Panc1 (cell line): Measurements from ENCODE around the gene APRT. TPM values are rescaled to one million over a fixed set of nuclear protein-coding genes. Genes with fewer than 3 reads are reported as not detected.

Experiments used
- ATAC-seq: fragments of 200-7000 bp; cut with Tn5 transposase; 2 replicates; pipeline ENCODE4 v1.9.1; 2020; ENCODE audit warnings: mild to moderate bottlenecking, moderate library complexity
- BruUV-seq: library from RNA; stranded (reverse); fragments of 400-500 nt; replicated peaks from 2 replicates; lab custom pipeline; 2021; lab: Mats Ljungman, UMichigan
- CTCF ChIA-PET: fragments of 300-600 bp; sonication (Branson Sonifier 250); formaldehyde crosslinking; loops from one replicate; lab custom pipeline; 2022; ENCODE audit warnings: antibody characterized with exemption; lab: Charles Lee
- POLR2A ChIA-PET: fragments of 300-600 bp; sonication (Branson Sonifier 250); formaldehyde crosslinking; loops from one replicate; lab custom pipeline; 2022; ENCODE audit warnings: antibody characterized with exemption; lab: Charles Lee
- DNase-seq: peaks from one replicate; pipeline ENCODE4 v3.0.0-alpha.2; 2010; ENCODE audit warnings: low read depth, low spot score
- H3K27ac ChIP-seq: 2 replicates; pipeline ENCODE4 v1.5.1; 2011; ENCODE audit warnings: mild to moderate bottlenecking, low read length, inconsistent platforms
- H3K27me3 ChIP-seq: fragments of 200-500 bp; sonication (Bioruptor generic); 2 replicates; pipeline ENCODE4 v1.6.0; 2014; ENCODE audit warnings: low read length, inconsistent platforms; ENCODE audit not compliant: control insufficient read depth, insufficient read depth
- H3K36me3 ChIP-seq: fragments of 200-500 bp; sonication (Bioruptor generic); 2 replicates; pipeline ENCODE4 v1.5.1; 2014; ENCODE audit warnings: inconsistent platforms, mild to moderate bottlenecking, low read length, moderate library complexity; ENCODE audit not compliant: control insufficient read depth, insufficient read depth
- H3K4me1 ChIP-seq: 2 replicates; pipeline ENCODE4 v1.5.1; 2011; ENCODE audit warnings: inconsistent platforms, mild to moderate bottlenecking, low read length, moderate library complexity; ENCODE audit not compliant: control insufficient read depth, insufficient read depth
- H3K4me3 ChIP-seq, 2 experiments: 2 replicates each; pipeline ENCODE4 v1.5.1; 2011 to 2012; ENCODE audit warnings: low read depth in 2 of 2, low read length in 2 of 2, mild to moderate bottlenecking in 2 of 2, inconsistent platforms in 1 of 2, moderate library complexity in 1 of 2
- H3K9me3 ChIP-seq: fragments of 200-500 bp; sonication (Bioruptor generic); 2 replicates; pipeline ENCODE4 v1.5.1; 2014; ENCODE audit warnings: low read depth, mild to moderate bottlenecking, inconsistent platforms, low read length, moderate library complexity; ENCODE audit not compliant: control insufficient read depth, insufficient read depth
- POLR2AphosphoS5 ChIP-seq: IDR thresholded peaks from 2 replicates; pipeline ENCODE4 v1.6.1; 2012; ENCODE audit warnings: mild to moderate bottlenecking, low read depth, low read length, moderate library complexity
- SIN3A ChIP-seq: IDR thresholded peaks from 2 replicates; pipeline ENCODE4 v1.6.1; 2012; ENCODE audit warnings: low read depth, mild to moderate bottlenecking, low read length, moderate library complexity, borderline replicate concordance; ENCODE audit not compliant: insufficient read depth
- TCF7L2 ChIP-seq: IDR thresholded peaks from 2 replicates; pipeline ENCODE4 v1.6.1; 2011; ENCODE audit warnings: mild to moderate bottlenecking, low read depth, low read length, inconsistent platforms
- in situ Hi-C: cut with HindIII; loops from 2 replicates; pipeline ENCODE4 v1.10.0; 2016; ENCODE audit warnings: low sequenced_read_pairs, low pct_unique_long_range_greater_than_20kb
- intact Hi-C: fragments of 100-400 bp; cut with micrococcal nuclease; formaldehyde crosslinking; loops from one replicate; pipeline ENCODE4 v1.10.0; 2022; ENCODE audit not compliant: unreplicated experiment
- total RNA-seq: library from RNA; stranded (reverse); gene quantifications from one replicate; pipeline ENCODE4 v1.2.1, GENCODE V29; 2021; ENCODE audit not compliant: unreplicated experiment
- TF ChIP-seq, protein P1 (sequence below): fragments of 450-650 bp; IDR thresholded peaks from 2 replicates; pipeline ENCODE4 v1.5.1; 2017; ENCODE audit warnings: mild to moderate bottlenecking
- TF ChIP-seq, protein P2 (sequence below), 2 experiments: IDR thresholded peaks; 2 replicates each; pipeline ENCODE4 v1.6.1; 2011 to 2012; ENCODE audit warnings: low read depth in 2 of 2, control low read depth in 1 of 2, low read length in 1 of 2, mild to moderate bottlenecking in 1 of 2, moderate library complexity in 1 of 2; ENCODE audit not compliant: insufficient read depth in 1 of 2

The APRT gene
- total RNA-seq, 1 experiment from 2014 or later, result 231 TPM

DNA sequence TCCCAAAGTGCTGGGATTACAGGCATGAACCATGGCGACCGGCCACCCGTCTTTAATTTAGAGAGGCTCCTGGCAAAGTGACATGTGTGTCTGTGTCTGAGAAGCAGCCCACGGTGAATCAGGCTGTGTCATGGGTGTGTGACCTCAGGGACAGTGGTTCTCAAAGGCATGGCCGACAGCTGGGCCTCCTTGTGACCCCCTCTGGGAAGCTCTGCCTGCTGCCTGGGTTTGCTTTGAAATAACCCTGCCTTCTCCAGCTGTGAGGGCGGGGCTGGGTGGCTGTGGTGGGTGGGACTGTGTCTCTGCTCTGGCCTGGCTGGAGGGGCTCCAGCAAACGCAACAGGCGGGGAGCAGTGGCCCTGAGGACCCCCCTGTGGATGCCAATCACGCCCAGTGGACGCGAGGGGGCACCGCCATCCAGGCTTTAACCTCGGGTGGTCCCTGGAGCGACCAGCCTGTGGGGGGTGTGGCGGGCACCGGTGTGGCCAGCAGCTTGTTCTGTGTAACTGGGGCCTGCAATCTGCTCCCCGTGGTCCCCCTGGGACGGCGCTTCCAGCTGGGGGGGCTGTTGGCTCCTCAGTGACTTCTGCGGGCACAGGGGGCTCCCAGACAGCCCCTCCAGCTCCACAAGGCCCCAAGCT, 8.8 kb upstream of the APRT start:
- H3K36me3 ChIP-seq, result no peaks in the 10 kb centered on the region
- in situ Hi-C loops, result no loop called here
- ChIA-PET POLR2A (no interaction called here), CTCF (interaction anchor here (0.7 kb wide), 1 partner anchor 83 kb away, joined by 5 read pairs; no protein-coding TSS in a partner anchor)
- no peak overlapping the region for H3K27ac ChIP-seq
- no peak for DNase-seq
- ATAC-seq, result no peak
- no peaks in the 10 kb centered on the region for H3K4me1 ChIP-seq
- H3K4me3 ChIP-seq, result no peak overlapping the region
- no peaks in the 10 kb centered on the region for H3K9me3 ChIP-seq
- intact Hi-C loops, result no loop called here
- no peaks in the 10 kb centered on the region for H3K27me3 ChIP-seq
- no TSS peak for BruUV-seq
- TF ChIP-seq POLR2AphosphoS5 (no peak), TCF7L2 (no peak), SIN3A (no peak)
- TF ChIP-seq, protein P1, sequence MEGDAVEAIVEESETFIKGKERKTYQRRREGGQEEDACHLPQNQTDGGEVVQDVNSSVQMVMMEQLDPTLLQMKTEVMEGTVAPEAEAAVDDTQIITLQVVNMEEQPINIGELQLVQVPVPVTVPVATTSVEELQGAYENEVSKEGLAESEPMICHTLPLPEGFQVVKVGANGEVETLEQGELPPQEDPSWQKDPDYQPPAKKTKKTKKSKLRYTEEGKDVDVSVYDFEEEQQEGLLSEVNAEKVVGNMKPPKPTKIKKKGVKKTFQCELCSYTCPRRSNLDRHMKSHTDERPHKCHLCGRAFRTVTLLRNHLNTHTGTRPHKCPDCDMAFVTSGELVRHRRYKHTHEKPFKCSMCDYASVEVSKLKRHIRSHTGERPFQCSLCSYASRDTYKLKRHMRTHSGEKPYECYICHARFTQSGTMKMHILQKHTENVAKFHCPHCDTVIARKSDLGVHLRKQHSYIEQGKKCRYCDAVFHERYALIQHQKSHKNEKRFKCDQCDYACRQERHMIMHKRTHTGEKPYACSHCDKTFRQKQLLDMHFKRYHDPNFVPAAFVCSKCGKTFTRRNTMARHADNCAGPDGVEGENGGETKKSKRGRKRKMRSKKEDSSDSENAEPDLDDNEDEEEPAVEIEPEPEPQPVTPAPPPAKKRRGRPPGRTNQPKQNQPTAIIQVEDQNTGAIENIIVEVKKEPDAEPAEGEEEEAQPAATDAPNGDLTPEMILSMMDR, result no peak
- TF ChIP-seq, protein P2, sequence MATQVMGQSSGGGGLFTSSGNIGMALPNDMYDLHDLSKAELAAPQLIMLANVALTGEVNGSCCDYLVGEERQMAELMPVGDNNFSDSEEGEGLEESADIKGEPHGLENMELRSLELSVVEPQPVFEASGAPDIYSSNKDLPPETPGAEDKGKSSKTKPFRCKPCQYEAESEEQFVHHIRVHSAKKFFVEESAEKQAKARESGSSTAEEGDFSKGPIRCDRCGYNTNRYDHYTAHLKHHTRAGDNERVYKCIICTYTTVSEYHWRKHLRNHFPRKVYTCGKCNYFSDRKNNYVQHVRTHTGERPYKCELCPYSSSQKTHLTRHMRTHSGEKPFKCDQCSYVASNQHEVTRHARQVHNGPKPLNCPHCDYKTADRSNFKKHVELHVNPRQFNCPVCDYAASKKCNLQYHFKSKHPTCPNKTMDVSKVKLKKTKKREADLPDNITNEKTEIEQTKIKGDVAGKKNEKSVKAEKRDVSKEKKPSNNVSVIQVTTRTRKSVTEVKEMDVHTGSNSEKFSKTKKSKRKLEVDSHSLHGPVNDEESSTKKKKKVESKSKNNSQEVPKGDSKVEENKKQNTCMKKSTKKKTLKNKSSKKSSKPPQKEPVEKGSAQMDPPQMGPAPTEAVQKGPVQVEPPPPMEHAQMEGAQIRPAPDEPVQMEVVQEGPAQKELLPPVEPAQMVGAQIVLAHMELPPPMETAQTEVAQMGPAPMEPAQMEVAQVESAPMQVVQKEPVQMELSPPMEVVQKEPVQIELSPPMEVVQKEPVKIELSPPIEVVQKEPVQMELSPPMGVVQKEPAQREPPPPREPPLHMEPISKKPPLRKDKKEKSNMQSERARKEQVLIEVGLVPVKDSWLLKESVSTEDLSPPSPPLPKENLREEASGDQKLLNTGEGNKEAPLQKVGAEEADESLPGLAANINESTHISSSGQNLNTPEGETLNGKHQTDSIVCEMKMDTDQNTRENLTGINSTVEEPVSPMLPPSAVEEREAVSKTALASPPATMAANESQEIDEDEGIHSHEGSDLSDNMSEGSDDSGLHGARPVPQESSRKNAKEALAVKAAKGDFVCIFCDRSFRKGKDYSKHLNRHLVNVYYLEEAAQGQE (IDR thresholded peaks at IDR 0.05; ENCODE audit: insufficient read depth in 1 of 2, low read depth in 2 of 2, low read length in 1 of 2), result no peak

DNA sequence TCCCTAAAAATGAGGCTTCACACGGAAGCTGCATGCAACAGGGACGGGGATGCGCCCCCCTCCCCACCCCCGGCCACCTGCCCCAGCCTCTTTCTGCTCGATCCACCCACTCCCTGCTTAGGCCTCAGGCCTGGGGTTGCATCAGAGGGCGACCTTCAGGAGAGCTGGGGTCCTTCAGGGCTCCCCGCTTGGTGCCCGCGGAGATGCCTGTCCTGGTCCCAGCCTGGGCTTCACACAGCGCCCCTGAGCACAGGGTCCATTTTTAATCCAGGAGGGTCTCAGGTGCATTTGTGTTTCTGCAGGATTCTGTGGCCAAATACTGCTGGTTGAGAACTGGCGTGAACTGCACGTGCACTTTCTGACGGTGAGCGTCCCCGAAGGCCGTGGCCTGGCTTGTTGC, 7.4 kb upstream of the APRT start:
- intact Hi-C loops, result loop anchor here (10.0 kb wide), 1 partner anchor 346 kb away; no protein-coding TSS in a partner anchor

DNA sequence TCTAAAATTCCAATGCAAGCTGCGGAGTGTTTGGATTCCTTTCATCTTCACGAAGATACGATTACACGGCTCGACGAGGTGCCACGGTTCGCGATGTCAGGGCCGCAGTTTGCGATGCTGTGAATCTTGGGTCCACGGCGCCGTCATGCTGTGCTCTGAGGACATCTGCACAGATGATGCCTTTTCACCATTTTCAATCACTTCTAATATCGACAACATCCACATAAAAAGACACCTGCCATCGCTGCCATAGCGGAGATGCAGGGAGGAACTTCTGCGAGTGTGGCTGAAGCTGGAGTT, 6.8 kb upstream of the APRT start:
- CTCF ChIA-PET, result no interaction called here
- no TSS peak for BruUV-seq
- intact Hi-C loops (loop anchor here (10.0 kb wide), 1 partner anchor 346 kb away; no protein-coding TSS in a partner anchor), in situ Hi-C loops (no loop called here)
- no peak for ATAC-seq
- TF ChIP-seq TCF7L2 (no peak), SIN3A (no peak), POLR2AphosphoS5 (no peak)
- TF ChIP-seq, protein P2 (IDR thresholded peaks at IDR 0.05; ENCODE audit: insufficient read depth in 1 of 2, low read depth in 2 of 2, low read length in 1 of 2), result no peak
- TF ChIP-seq, protein P1, result no peak
- Histone ChIP-seq H3K4me1 (no peaks in the 10 kb centered on the region; the same call in 1 of the 2 replicates), H3K36me3 (no peaks in the 10 kb centered on the region), H3K27me3 (no peaks in the 10 kb centered on the region), H3K4me3 (no peak overlapping the region), H3K27ac (no peak overlapping the region), H3K9me3 (no peaks in the 10 kb centered on the region)
- DNase-seq, result no peak
- POLR2A ChIA-PET, result no interaction called here

More for the DNA sequence above, 7.4 kb upstream of the APRT start:
- H3K9me3 ChIP-seq, result no peaks in the 10 kb centered on the region
- no peak for TF ChIP-seq TCF7L2
- no TSS peak for BruUV-seq
- no peak for DNase-seq
- H3K36me3 ChIP-seq, result no peaks in the 10 kb centered on the region
- ChIA-PET POLR2A (no interaction called here), CTCF (no interaction called here)
- no peak overlapping the region for H3K4me3 ChIP-seq
- H3K4me1 ChIP-seq, result no peaks in the 10 kb centered on the region
- H3K27ac ChIP-seq, result no peak overlapping the region
- ATAC-seq, result no peak
- in situ Hi-C loops, result no loop called here
- no peaks in the 10 kb centered on the region for H3K27me3 ChIP-seq
